ENCODE measurements around the gene SPSB3.
A peak's percentile ranks its signal among the peaks of the same experiment; 100 is the strongest.

The SPSB3 gene

GRCh38 chr16:1782408-1783264, at the start of gene SPSB3, which contains the start of gene NUBP2:
TSS of gene SPSB3 (minus strand) at chr16:1782571. CDS start at chr16:1781483, 1,088 bp downstream.
TSS of gene NUBP2 (plus strand) at chr16:1782960. CDS start at chr16:1783021, 61 bp downstream.
- peak within 1 kb of the TSS; percentile 84 for H3K4me3 ChIP-seq (ENCODE audit: low read depth, low read length)
- TF ChIP-seq CTCF (IDR thresholded peaks at IDR 0.05; ENCODE audit: insufficient read depth, low read depth, low read length, missing control alignments), result no peak
- DNase-seq (ENCODE audit: low read depth), result peak; percentile 100

GRCh38 chr16:1831186-1832075, 49.1 kb upstream of the SPSB3 start:
- H3K4me3 ChIP-seq (ENCODE audit: low read depth, low read length), result no peak overlapping the region
- DNase-seq (ENCODE audit: low read depth), result no peak
- TF ChIP-seq CTCF (IDR thresholded peaks at IDR 0.05; ENCODE audit: insufficient read depth, low read depth, low read length, missing control alignments), result no peak

GRCh38 chr16:1830213-1830612, 47.8 kb upstream of the SPSB3 start:
- no peak overlapping the region for H3K4me3 ChIP-seq (ENCODE audit: low read depth, low read length)
- no peak for TF ChIP-seq CTCF (IDR thresholded peaks at IDR 0.05; ENCODE audit: insufficient read depth, low read depth, low read length, missing control alignments)
- no peak for DNase-seq (ENCODE audit: low read depth)

- DNase-seq (ENCODE audit: low read depth), result no peak
- H3K4me3 ChIP-seq (ENCODE audit: low read depth, low read length), result no peak overlapping the region
- TF ChIP-seq CTCF (IDR thresholded peaks at IDR 0.05; ENCODE audit: insufficient read depth, low read depth, low read length, missing control alignments), result no peak
These were observed 46.5 kb upstream of the SPSB3 start for GRCh38 chr16:1828645-1829410.

- peak; percentile 95 for DNase-seq (ENCODE audit: low read depth)
- TF ChIP-seq CTCF (IDR thresholded peaks at IDR 0.05; ENCODE audit: insufficient read depth, low read depth, low read length, missing control alignments), result no peak
- H3K4me3 ChIP-seq (ENCODE audit: low read depth, low read length), result peak within 1 kb of the TSS; percentile 56
These were observed 44.6 kb upstream of the SPSB3 start, which contains the start of the genes FAHD1 and HAGH for GRCh38 chr16:1826691-1827573. TSS of gene FAHD1 (plus strand) at chr16:1827206. CDS start at chr16:1827239, 33 bp downstream. TSS of gene HAGH (minus strand) at chr16:1826825. CDS start at chr16:1826787, 38 bp downstream.

All from GM12865 (cell line).